HCT116 (cell line): Measurements from ENCODE around the gene S100P. TPM values are rescaled to one million over a fixed set of nuclear protein-coding genes. Genes with fewer than 3 reads are reported as not detected.

Experiments used
- ATAC-seq: fragments of 200-7000 bp; cut with Tn5 transposase; 2 replicates; pipeline ENCODE4 v1.9.1; 2020; ENCODE audit warnings: mild to moderate bottlenecking, moderate library complexity
- BruUV-seq: library from RNA; stranded (reverse); fragments of 400-500 nt; replicated peaks from 2 replicates; lab custom pipeline; 2021; lab: Mats Ljungman, UMichigan
- CTCF ChIA-PET: fragments of 300-600 bp; sonication (Branson Sonifier 250); formaldehyde crosslinking; loops from one replicate; lab custom pipeline; 2021; ENCODE audit warnings: antibody characterized with exemption; lab: Charles Lee
- POLR2A ChIA-PET: fragments of 300-600, 350-600 bp; sonication (Branson Sonifier 250); formaldehyde crosslinking; loops from one replicate; lab custom pipeline; 2021; ENCODE audit warnings: antibody characterized with exemption; lab: Charles Lee
- RAD21 ChIA-PET, 2 experiments: fragments of 300-600 bp; sonication (Branson Sonifier 250); formaldehyde crosslinking; loops; one replicate each; lab custom pipeline; 2023; ENCODE audit warnings: low total read pairs in 2 of 2; ENCODE audit not compliant: uncharacterized antibody in 2 of 2, unreplicated experiment in 2 of 2, low non-redundant PET in 1 of 2; lab: Charles Lee
- DNase-seq: peaks from one replicate; pipeline ENCODE4 v3.0.0-alpha.2; 2010; ENCODE audit warnings: low read depth, low spot score
- H2AFZ ChIP-seq: fragments of 200-600 bp; shearing (Covaris generic), sonication (generic); 2 replicates; pipeline ENCODE4 v1.6.1; 2017; ENCODE audit warnings: low read depth, mixed run types, mixed read lengths, antibody characterized with exemption, low read length; ENCODE audit not compliant: poor library complexity, severe bottlenecking
- H3K27ac ChIP-seq: 2 replicates; pipeline ENCODE4 v1.5.1; 2012; ENCODE audit warnings: low read depth, low read length
- H3K27me3 ChIP-seq: fragments of 200-600 bp; sonication (generic); 2 replicates; pipeline ENCODE4 v1.6.1; 2016; ENCODE audit warnings: mixed run types, low read length, mixed read lengths; ENCODE audit not compliant: insufficient read depth
- H3K36me3 ChIP-seq, 2 experiments: fragments of 200-500 bp in 1 of 2; fragments of 200-600 bp in 1 of 2; sonication (Bioruptor generic) in 1 of 2; sonication (generic) in 1 of 2; 2 replicates each; pipeline versions ENCODE4 v1.5.1 to v1.6.1; 2014 to 2016; ENCODE audit warnings: low read length in 2 of 2, inconsistent platforms in 1 of 2, mixed read lengths in 1 of 2, mixed run types in 1 of 2; ENCODE audit not compliant: insufficient read depth in 2 of 2, control insufficient read depth in 1 of 2
- H3K4me1 ChIP-seq, 2 experiments: fragments of 200-600 bp in 1 of 2; sonication (generic) in 1 of 2; 2 replicates each; pipeline versions ENCODE4 v1.5.1 to v1.6.1; 2012 to 2017; ENCODE audit warnings: low read length in 2 of 2, inconsistent platforms in 1 of 2, mild to moderate bottlenecking in 1 of 2, mixed read lengths in 1 of 2, mixed run types in 1 of 2, moderate library complexity in 1 of 2; ENCODE audit not compliant: insufficient read depth in 2 of 2, control insufficient read depth in 1 of 2
- H3K4me2 ChIP-seq: fragments of 200-600 bp; sonication (generic); 2 replicates; pipeline ENCODE4 v1.6.1; 2017; ENCODE audit warnings: mixed run types, low read length, mixed read lengths
- H3K4me3 ChIP-seq, 2 experiments: fragments of 200-600 bp in 1 of 2; sonication (generic) in 1 of 2; replicated peaks in 1 of 2; 2 replicates each; pipeline ENCODE4 v1.5.1; 2011 to 2016; ENCODE audit warnings: low read length in 2 of 2, control low read depth in 1 of 2, low read depth in 1 of 2, mild to moderate bottlenecking in 1 of 2, mixed read lengths in 1 of 2, mixed run types in 1 of 2
- H3K79me2 ChIP-seq: fragments of 200-600 bp; sonication (generic); 2 replicates; pipeline ENCODE4 v1.6.1; 2017; ENCODE audit warnings: mild to moderate bottlenecking, mixed run types, low read length, moderate library complexity, mixed read lengths; ENCODE audit not compliant: insufficient read depth
- H3K9ac ChIP-seq: fragments of 200-600 bp; sonication (generic); 2 replicates; pipeline ENCODE4 v1.6.1; 2016; ENCODE audit warnings: low read length, mixed read lengths
- H3K9me2 ChIP-seq: fragments of 200-600 bp; sonication (generic), shearing (Covaris generic); 2 replicates; pipeline ENCODE4 v1.6.1; 2017; ENCODE audit warnings: mixed run types, mild to moderate bottlenecking, moderate library complexity; ENCODE audit not compliant: insufficient read depth
- H3K9me3 ChIP-seq, 2 experiments: fragments of 200-500 bp in 1 of 2; fragments of 200-600 bp in 1 of 2; sonication (Bioruptor generic) in 1 of 2; sonication (generic) in 1 of 2; 2 replicates each; pipeline ENCODE4 v1.6.1; 2014 to 2017; ENCODE audit warnings: low read length in 2 of 2, mixed read lengths in 2 of 2, inconsistent platforms in 1 of 2, low read depth in 1 of 2, mild to moderate bottlenecking in 1 of 2, mixed run types in 1 of 2, moderate library complexity in 1 of 2; ENCODE audit not compliant: control insufficient read depth in 1 of 2, insufficient read depth in 1 of 2
- H4K20me1 ChIP-seq: fragments of 200-600 bp; sonication (generic), shearing (Covaris generic); 2 replicates; pipeline ENCODE4 v1.6.1; 2017; ENCODE audit warnings: mixed run types, mild to moderate bottlenecking, moderate library complexity; ENCODE audit not compliant: insufficient read depth
- CBX3 ChIP-seq: IDR thresholded peaks from 2 replicates; pipeline ENCODE4 v1.6.1; 2012; ENCODE audit warnings: low read depth
- CEBPB ChIP-seq: IDR thresholded peaks from 2 replicates; pipeline ENCODE4 v1.6.1; 2012; ENCODE audit warnings: low read depth
- EGR1 ChIP-seq: IDR thresholded peaks from 2 replicates; pipeline ENCODE4 v1.6.1; 2012; ENCODE audit warnings: low read depth
- ELF1 ChIP-seq: IDR thresholded peaks from 2 replicates; pipeline ENCODE4 v1.6.1; 2012; ENCODE audit warnings: low read depth, borderline replicate concordance
- EZH2phosphoT487 ChIP-seq: fragments of 200-600 bp; IDR thresholded peaks from 2 replicates; pipeline ENCODE4 v1.6.1; 2018; ENCODE audit warnings: antibody characterized with exemption, borderline replicate concordance
- FOSL1 ChIP-seq: IDR thresholded peaks from 2 replicates; pipeline ENCODE4 v1.6.1; 2012; ENCODE audit warnings: low read depth
- POLR2A ChIP-seq: IDR thresholded peaks from 2 replicates; pipeline ENCODE4 v1.7.0; 2011; ENCODE audit warnings: borderline replicate concordance; ENCODE audit not compliant: insufficient read depth, insufficient read length; ENCODE audit errors: extremely low read depth
- POLR2AphosphoS5 ChIP-seq: IDR thresholded peaks from 2 replicates; pipeline ENCODE4 v1.6.1; 2011; ENCODE audit warnings: mild to moderate bottlenecking, low read depth, low read length, moderate library complexity
- RAD21 ChIP-seq: IDR thresholded peaks from 2 replicates; pipeline ENCODE4 v1.6.1; 2012; ENCODE audit warnings: low read depth, mild to moderate bottlenecking
- SIN3A ChIP-seq: IDR thresholded peaks from 2 replicates; pipeline ENCODE4 v1.6.1; 2012; ENCODE audit warnings: low read depth
- SP1 ChIP-seq: IDR thresholded peaks from 2 replicates; pipeline ENCODE4 v1.6.1; 2012; ENCODE audit warnings: low read depth
- SRF ChIP-seq: IDR thresholded peaks from 2 replicates; pipeline ENCODE4 v1.6.1; 2012; ENCODE audit warnings: low read depth
- TCF7L2 ChIP-seq: IDR thresholded peaks from 2 replicates; pipeline ENCODE4 v1.7.0; 2011; ENCODE audit warnings: borderline replicate concordance, inconsistent platforms; ENCODE audit not compliant: insufficient read depth, insufficient read length; ENCODE audit errors: extremely low read depth
- YY1 ChIP-seq: IDR thresholded peaks from 2 replicates; pipeline ENCODE4 v1.6.1; 2011; ENCODE audit warnings: low read length, low read depth, moderate library complexity, mild to moderate bottlenecking; ENCODE audit not compliant: insufficient replicate concordance; ENCODE audit errors: extremely low read depth
- ZFX ChIP-seq: fragments of 450-650 bp; IDR thresholded peaks from 2 replicates; pipeline ENCODE4 v1.6.1; 2017
- ZNF274 ChIP-seq: fragments of 200-500 bp; sonication (Bioruptor generic); IDR thresholded peaks from 2 replicates; pipeline ENCODE4 v1.6.1; 2014; ENCODE audit warnings: mild to moderate bottlenecking, low read depth, low read length, inconsistent platforms
- intact Hi-C: fragments of 100-400 bp; cut with micrococcal nuclease; formaldehyde crosslinking; loops from 2 replicates; pipeline ENCODE4 v1.10.0; 2022
- total RNA-seq: library from RNA; stranded (reverse); gene quantifications from one replicate; pipeline ENCODE4 v1.2.1, GENCODE V29; 2021; ENCODE audit not compliant: unreplicated experiment
- TF ChIP-seq, protein P1 (sequence below): IDR thresholded peaks from 2 replicates; pipeline ENCODE4 v1.6.1; 2012; ENCODE audit warnings: low read depth
- TF ChIP-seq, protein P2 (sequence below): IDR thresholded peaks from 2 replicates; pipeline ENCODE4 v1.6.1; 2012
- TF ChIP-seq, protein P3 (sequence below): IDR thresholded peaks from 2 replicates; pipeline ENCODE4 v1.6.1; 2012
- TF ChIP-seq, protein P4 (sequence below), 3 experiments: fragments of 200-600 bp in 1 of 3; sonication (generic) in 1 of 3; IDR thresholded peaks in 2 of 3; conservative IDR thresholded peaks in 1 of 3; 2 replicates each; pipeline ENCODE4 v1.5.1; 2012 to 2017; ENCODE audit warnings: low read depth in 2 of 3, low read length in 2 of 3, antibody characterized with exemption in 1 of 3, borderline replicate concordance in 1 of 3, control low read depth in 1 of 3, mild to moderate bottlenecking in 1 of 3, mixed read lengths in 1 of 3, mixed run types in 1 of 3, moderate library complexity in 1 of 3; ENCODE audit not compliant: insufficient read depth in 1 of 3

Gene S100P
- total RNA-seq, 1 experiment from 2014 or later, result 4.1 TPM

DNA sequence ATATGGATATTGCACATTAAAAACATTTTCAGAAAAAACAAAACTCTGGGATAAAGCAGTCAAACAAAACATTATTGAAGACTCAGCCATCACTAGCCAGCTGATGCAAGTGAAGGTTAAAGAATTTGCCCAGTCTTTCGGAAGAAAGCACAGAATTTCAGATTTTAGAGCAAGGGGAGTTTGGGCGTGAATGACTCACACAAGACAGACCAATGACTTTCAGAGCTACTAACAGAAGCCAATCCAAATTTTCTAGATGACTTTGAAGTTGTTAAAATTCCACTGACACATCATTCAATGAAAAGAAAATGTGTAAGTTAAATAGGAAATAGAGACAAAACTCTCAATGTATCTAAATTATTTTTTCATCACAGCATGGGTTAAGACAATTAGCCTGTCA is 12.0 kb downstream of the S100P start:
- peaks cover 3 to 14% of the 10 kb centered on the region in 2 experiments; a peak in 3 of 4 replicates for H3K36me3 ChIP-seq
- no peak overlapping the region for H3K27ac ChIP-seq
- H3K9me2 ChIP-seq, result no peaks in the 10 kb centered on the region
- POLR2A ChIA-PET, result no interaction called here
- TF ChIP-seq CEBPB (no peak), RAD21 (no peak), ELF1 (no peak), FOSL1 (no peak), POLR2A (no peak), POLR2AphosphoS5 (no peak), TCF7L2 (no peak), EZH2phosphoT487 (no peak), SRF (no peak), CBX3 (no peak), ZFX (no peak), SP1 (no peak), EGR1 (no peak), YY1 (no peak), SIN3A (no peak), ZNF274 (no peak)
- TF ChIP-seq, protein P1, sequence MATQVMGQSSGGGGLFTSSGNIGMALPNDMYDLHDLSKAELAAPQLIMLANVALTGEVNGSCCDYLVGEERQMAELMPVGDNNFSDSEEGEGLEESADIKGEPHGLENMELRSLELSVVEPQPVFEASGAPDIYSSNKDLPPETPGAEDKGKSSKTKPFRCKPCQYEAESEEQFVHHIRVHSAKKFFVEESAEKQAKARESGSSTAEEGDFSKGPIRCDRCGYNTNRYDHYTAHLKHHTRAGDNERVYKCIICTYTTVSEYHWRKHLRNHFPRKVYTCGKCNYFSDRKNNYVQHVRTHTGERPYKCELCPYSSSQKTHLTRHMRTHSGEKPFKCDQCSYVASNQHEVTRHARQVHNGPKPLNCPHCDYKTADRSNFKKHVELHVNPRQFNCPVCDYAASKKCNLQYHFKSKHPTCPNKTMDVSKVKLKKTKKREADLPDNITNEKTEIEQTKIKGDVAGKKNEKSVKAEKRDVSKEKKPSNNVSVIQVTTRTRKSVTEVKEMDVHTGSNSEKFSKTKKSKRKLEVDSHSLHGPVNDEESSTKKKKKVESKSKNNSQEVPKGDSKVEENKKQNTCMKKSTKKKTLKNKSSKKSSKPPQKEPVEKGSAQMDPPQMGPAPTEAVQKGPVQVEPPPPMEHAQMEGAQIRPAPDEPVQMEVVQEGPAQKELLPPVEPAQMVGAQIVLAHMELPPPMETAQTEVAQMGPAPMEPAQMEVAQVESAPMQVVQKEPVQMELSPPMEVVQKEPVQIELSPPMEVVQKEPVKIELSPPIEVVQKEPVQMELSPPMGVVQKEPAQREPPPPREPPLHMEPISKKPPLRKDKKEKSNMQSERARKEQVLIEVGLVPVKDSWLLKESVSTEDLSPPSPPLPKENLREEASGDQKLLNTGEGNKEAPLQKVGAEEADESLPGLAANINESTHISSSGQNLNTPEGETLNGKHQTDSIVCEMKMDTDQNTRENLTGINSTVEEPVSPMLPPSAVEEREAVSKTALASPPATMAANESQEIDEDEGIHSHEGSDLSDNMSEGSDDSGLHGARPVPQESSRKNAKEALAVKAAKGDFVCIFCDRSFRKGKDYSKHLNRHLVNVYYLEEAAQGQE, result no peak
- TF ChIP-seq, protein P2, sequence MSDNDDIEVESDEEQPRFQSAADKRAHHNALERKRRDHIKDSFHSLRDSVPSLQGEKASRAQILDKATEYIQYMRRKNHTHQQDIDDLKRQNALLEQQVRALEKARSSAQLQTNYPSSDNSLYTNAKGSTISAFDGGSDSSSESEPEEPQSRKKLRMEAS, result no peak
- TF ChIP-seq, protein P3, sequence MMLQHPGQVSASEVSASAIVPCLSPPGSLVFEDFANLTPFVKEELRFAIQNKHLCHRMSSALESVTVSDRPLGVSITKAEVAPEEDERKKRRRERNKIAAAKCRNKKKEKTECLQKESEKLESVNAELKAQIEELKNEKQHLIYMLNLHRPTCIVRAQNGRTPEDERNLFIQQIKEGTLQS, result no peak
- TF ChIP-seq, protein P4, sequence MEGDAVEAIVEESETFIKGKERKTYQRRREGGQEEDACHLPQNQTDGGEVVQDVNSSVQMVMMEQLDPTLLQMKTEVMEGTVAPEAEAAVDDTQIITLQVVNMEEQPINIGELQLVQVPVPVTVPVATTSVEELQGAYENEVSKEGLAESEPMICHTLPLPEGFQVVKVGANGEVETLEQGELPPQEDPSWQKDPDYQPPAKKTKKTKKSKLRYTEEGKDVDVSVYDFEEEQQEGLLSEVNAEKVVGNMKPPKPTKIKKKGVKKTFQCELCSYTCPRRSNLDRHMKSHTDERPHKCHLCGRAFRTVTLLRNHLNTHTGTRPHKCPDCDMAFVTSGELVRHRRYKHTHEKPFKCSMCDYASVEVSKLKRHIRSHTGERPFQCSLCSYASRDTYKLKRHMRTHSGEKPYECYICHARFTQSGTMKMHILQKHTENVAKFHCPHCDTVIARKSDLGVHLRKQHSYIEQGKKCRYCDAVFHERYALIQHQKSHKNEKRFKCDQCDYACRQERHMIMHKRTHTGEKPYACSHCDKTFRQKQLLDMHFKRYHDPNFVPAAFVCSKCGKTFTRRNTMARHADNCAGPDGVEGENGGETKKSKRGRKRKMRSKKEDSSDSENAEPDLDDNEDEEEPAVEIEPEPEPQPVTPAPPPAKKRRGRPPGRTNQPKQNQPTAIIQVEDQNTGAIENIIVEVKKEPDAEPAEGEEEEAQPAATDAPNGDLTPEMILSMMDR (IDR thresholded peaks at IDR 0.05 in 2 of 3, conservative IDR thresholded peaks at IDR 0.05 in 1 of 3; ENCODE audit: borderline replicate concordance in 1 of 3, insufficient read depth in 1 of 3, low read depth in 2 of 3, low read length in 2 of 3), result no peak
- peaks cover 11 to 31% of the 10 kb centered on the region in 2 experiments for H3K4me1 ChIP-seq
- RAD21 ChIA-PET, result no interaction called here
- no peak overlapping the region for H2AFZ ChIP-seq
- H3K9ac ChIP-seq, result no peak overlapping the region
- no TSS peak for BruUV-seq
- H4K20me1 ChIP-seq, result no peaks in the 10 kb centered on the region
- H3K27me3 ChIP-seq, result no peaks in the 10 kb centered on the region
- no peak for ATAC-seq
- CTCF ChIA-PET, result no interaction called here
- no peak for DNase-seq
- no peaks in the 10 kb centered on the region for H3K9me3 ChIP-seq
- no peak overlapping the region for H3K4me2 ChIP-seq
- H3K4me3 ChIP-seq, result no peak overlapping the region
- intact Hi-C loops, result no loop called here
- peaks cover 48% of the 10 kb centered on the region for H3K79me2 ChIP-seq
